Measurements from ENCODE around the gene GRM4.

The GRM4 gene

GRCh38 chr6:34176261-34177031 lies 30.6 kb upstream of the GRM4 start:
- no peak overlapping the region for H3K4me3 ChIP-seq (ENCODE audit: low read length)
- H3K9me3 ChIP-seq (replicated peaks; ENCODE audit: low read length) = no peaks in the 10 kb centered on the region
- H3K4me2 ChIP-seq (ENCODE audit: low read length) = no peak overlapping the region
- H3K9ac ChIP-seq (ENCODE audit: low read depth, low read length) = no peak overlapping the region
- no peaks in the 10 kb centered on the region for H3K36me3 ChIP-seq (ENCODE audit: insufficient read depth, low read length)
- no peaks in the 10 kb centered on the region for H3K4me1 ChIP-seq (ENCODE audit: control insufficient read depth, insufficient read depth, low read length)
- peaks cover 29% of the 10 kb centered on the region for H3K27me3 ChIP-seq (ENCODE audit: control insufficient read depth, insufficient read depth, low read length)

- peaks cover 26% of the 10 kb centered on the region for H3K27me3 ChIP-seq (ENCODE audit: control insufficient read depth, insufficient read depth, low read length)
- H3K4me3 ChIP-seq (ENCODE audit: low read length) = no peak overlapping the region
- H3K9me3 ChIP-seq (replicated peaks; ENCODE audit: low read length) = no peaks in the 10 kb centered on the region
- H3K9ac ChIP-seq (ENCODE audit: low read depth, low read length) = no peak overlapping the region
- H3K4me2 ChIP-seq (ENCODE audit: low read length) = no peak overlapping the region
- H3K4me1 ChIP-seq (ENCODE audit: control insufficient read depth, insufficient read depth, low read length) = no peaks in the 10 kb centered on the region
- no peaks in the 10 kb centered on the region for H3K36me3 ChIP-seq (ENCODE audit: insufficient read depth, low read length)
Observed at GRCh38 chr6:34174846-34175399, 29.0 kb upstream of the GRM4 start.

GRCh38 chr6:34172961-34173775 lies 27.3 kb upstream of the GRM4 start:
- H3K4me1 ChIP-seq (ENCODE audit: control insufficient read depth, insufficient read depth, low read length) = no peaks in the 10 kb centered on the region
- no peak overlapping the region for H3K4me2 ChIP-seq (ENCODE audit: low read length)
- no peak overlapping the region for H3K4me3 ChIP-seq (ENCODE audit: low read length)
- peaks cover 14% of the 10 kb centered on the region for H3K27me3 ChIP-seq (ENCODE audit: control insufficient read depth, insufficient read depth, low read length)
- no peak overlapping the region for H3K9ac ChIP-seq (ENCODE audit: low read depth, low read length)
- H3K36me3 ChIP-seq (ENCODE audit: insufficient read depth, low read length) = no peaks in the 10 kb centered on the region
- no peaks in the 10 kb centered on the region for H3K9me3 ChIP-seq (replicated peaks; ENCODE audit: low read length)

- no peaks in the 10 kb centered on the region for H3K36me3 ChIP-seq (ENCODE audit: insufficient read depth, low read length)
- no peak overlapping the region for H3K9ac ChIP-seq (ENCODE audit: low read depth, low read length)
- H3K4me3 ChIP-seq (ENCODE audit: low read length) = no peak overlapping the region
- H3K27me3 ChIP-seq (ENCODE audit: control insufficient read depth, insufficient read depth, low read length) = peaks cover 17% of the 10 kb centered on the region
- no peak overlapping the region for H3K4me2 ChIP-seq (ENCODE audit: low read length)
- no peaks in the 10 kb centered on the region for H3K9me3 ChIP-seq (replicated peaks; ENCODE audit: low read length)
- H3K4me1 ChIP-seq (ENCODE audit: control insufficient read depth, insufficient read depth, low read length) = no peaks in the 10 kb centered on the region
Observed at GRCh38 chr6:34170346-34170745, 24.5 kb upstream of the GRM4 start.

- H3K4me3 ChIP-seq (ENCODE audit: low read length) = no peak overlapping the region
- H3K36me3 ChIP-seq (ENCODE audit: insufficient read depth, low read length) = no peaks in the 10 kb centered on the region
Observed at GRCh38 chr6:34169897-34170296, 24.0 kb upstream of the GRM4 start.

GRCh38 chr6:34161857-34162515 lies 16.1 kb upstream of the GRM4 start:
- no peak overlapping the region for H3K9ac ChIP-seq (ENCODE audit: low read depth, low read length)

More at GRCh38 chr6:34169897-34170296, 24.0 kb upstream of the GRM4 start:
- Histone ChIP-seq H3K27me3 (ENCODE audit: control insufficient read depth, insufficient read depth, low read length) (peaks cover 20% of the 10 kb centered on the region), H3K9ac (ENCODE audit: low read depth, low read length) (no peak overlapping the region), H3K9me3 (replicated peaks; ENCODE audit: low read length) (no peaks in the 10 kb centered on the region), H3K4me1 (ENCODE audit: control insufficient read depth, insufficient read depth, low read length) (no peaks in the 10 kb centered on the region), H3K4me2 (ENCODE audit: low read length) (no peak overlapping the region)

GRCh38 chr6:34159844-34160243 lies 14.0 kb upstream of the GRM4 start:
- H3K9ac ChIP-seq (ENCODE audit: low read depth, low read length) = no peak overlapping the region
- peaks cover 30% of the 10 kb centered on the region for H3K27me3 ChIP-seq (ENCODE audit: control insufficient read depth, insufficient read depth, low read length)
- H3K4me2 ChIP-seq (ENCODE audit: low read length) = no peak overlapping the region
- no peaks in the 10 kb centered on the region for H3K36me3 ChIP-seq (ENCODE audit: insufficient read depth, low read length)
- H3K4me1 ChIP-seq (ENCODE audit: control insufficient read depth, insufficient read depth, low read length) = peaks cover 1% of the 10 kb centered on the region
- peaks cover 3% of the 10 kb centered on the region for H3K9me3 ChIP-seq (replicated peaks; ENCODE audit: low read length)
- no peak overlapping the region for H3K4me3 ChIP-seq (ENCODE audit: low read length)

More at GRCh38 chr6:34161857-34162515, 16.1 kb upstream of the GRM4 start:
- Histone ChIP-seq H3K4me2 (ENCODE audit: low read length) (no peak overlapping the region), H3K4me3 (ENCODE audit: low read length) (no peak overlapping the region), H3K27me3 (ENCODE audit: control insufficient read depth, insufficient read depth, low read length) (peaks cover 17% of the 10 kb centered on the region), H3K9me3 (replicated peaks; ENCODE audit: low read length) (peaks cover 3% of the 10 kb centered on the region), H3K4me1 (ENCODE audit: control insufficient read depth, insufficient read depth, low read length) (no peaks in the 10 kb centered on the region), H3K36me3 (ENCODE audit: insufficient read depth, low read length) (no peaks in the 10 kb centered on the region)

GRCh38 chr6:34158876-34159275 lies 13.0 kb upstream of the GRM4 start:
- H3K9me3 ChIP-seq (replicated peaks; ENCODE audit: low read length) = peaks cover 3% of the 10 kb centered on the region
- H3K4me3 ChIP-seq (ENCODE audit: low read length) = no peak overlapping the region
- peaks cover 8% of the 10 kb centered on the region for H3K4me1 ChIP-seq (ENCODE audit: control insufficient read depth, insufficient read depth, low read length)
- no peak overlapping the region for H3K9ac ChIP-seq (ENCODE audit: low read depth, low read length)
- H3K27me3 ChIP-seq (ENCODE audit: control insufficient read depth, insufficient read depth, low read length) = peaks cover 38% of the 10 kb centered on the region
- no peaks in the 10 kb centered on the region for H3K36me3 ChIP-seq (ENCODE audit: insufficient read depth, low read length)
- H3K4me2 ChIP-seq (ENCODE audit: low read length) = no peak overlapping the region

GRCh38 chr6:34157851-34158250 lies 12.0 kb upstream of the GRM4 start:
- Histone ChIP-seq H3K27me3 (ENCODE audit: control insufficient read depth, insufficient read depth, low read length) (peaks cover 49% of the 10 kb centered on the region), H3K9me3 (replicated peaks; ENCODE audit: low read length) (peaks cover 3% of the 10 kb centered on the region), H3K36me3 (ENCODE audit: insufficient read depth, low read length) (no peaks in the 10 kb centered on the region), H3K4me1 (ENCODE audit: control insufficient read depth, insufficient read depth, low read length) (peaks cover 8% of the 10 kb centered on the region), H3K9ac (ENCODE audit: low read depth, low read length) (no peak overlapping the region), H3K4me3 (ENCODE audit: low read length) (no peak overlapping the region), H3K4me2 (ENCODE audit: low read length) (no peak overlapping the region)

GRCh38 chr6:34157236-34157830 lies 11.4 kb upstream of the GRM4 start:
- Histone ChIP-seq H3K4me1 (ENCODE audit: control insufficient read depth, insufficient read depth, low read length) (peaks cover 8% of the 10 kb centered on the region), H3K4me2 (ENCODE audit: low read length) (no peak overlapping the region), H3K27me3 (ENCODE audit: control insufficient read depth, insufficient read depth, low read length) (peaks cover 52% of the 10 kb centered on the region), H3K9me3 (replicated peaks; ENCODE audit: low read length) (peaks cover 3% of the 10 kb centered on the region), H3K4me3 (ENCODE audit: low read length) (no peak overlapping the region), H3K9ac (ENCODE audit: low read depth, low read length) (no peak overlapping the region), H3K36me3 (ENCODE audit: insufficient read depth, low read length) (no peaks in the 10 kb centered on the region)

All from skeletal muscle satellite cell (primary cell).